Mucosa of rectum (tissue), 2 donors: ENCODE data around the gene RUBCN.

Experiments used
- H3K27ac ChIP-seq, 2 donors: one replicate each; pipeline ENCODE4 v1.7.0; 2013; ENCODE audit warnings: inconsistent platforms in 2 of 2, low read depth in 2 of 2, low read length in 2 of 2
- H3K27me3 ChIP-seq, 2 donors: one replicate each; pipeline ENCODE4 v1.7.0; 2013; ENCODE audit warnings: low read length in 2 of 2; ENCODE audit not compliant: control insufficient read depth in 2 of 2, insufficient read depth in 2 of 2
- H3K36me3 ChIP-seq, 2 donors: one replicate each; pipeline ENCODE4 v1.7.0; 2013; ENCODE audit warnings: low read length in 2 of 2; ENCODE audit not compliant: control insufficient read depth in 2 of 2, insufficient read depth in 2 of 2
- H3K4me1 ChIP-seq, 2 donors: one replicate each; pipeline ENCODE4 v1.7.0; 2013; ENCODE audit warnings: low read length in 2 of 2, mild to moderate bottlenecking in 1 of 2; ENCODE audit not compliant: control insufficient read depth in 2 of 2, insufficient read depth in 2 of 2
- H3K4me3 ChIP-seq, 2 donors: one replicate each; pipeline ENCODE4 v1.7.0; 2013; ENCODE audit warnings: low read length in 2 of 2
- H3K9ac ChIP-seq, 2 donors: one replicate each; pipeline ENCODE4 v1.7.0; 2013; ENCODE audit warnings: low read length in 2 of 2, low read depth in 1 of 2, mild to moderate bottlenecking in 1 of 2
- H3K9me3 ChIP-seq, 2 donors: one replicate each; pipeline ENCODE4 v1.7.0; 2013; ENCODE audit warnings: low read length in 2 of 2; ENCODE audit not compliant: control insufficient read depth in 2 of 2
- donor health status: healthy.
- donor health status: Normal muscosa, but diverticular disease.

Gene RUBCN

DNA sequence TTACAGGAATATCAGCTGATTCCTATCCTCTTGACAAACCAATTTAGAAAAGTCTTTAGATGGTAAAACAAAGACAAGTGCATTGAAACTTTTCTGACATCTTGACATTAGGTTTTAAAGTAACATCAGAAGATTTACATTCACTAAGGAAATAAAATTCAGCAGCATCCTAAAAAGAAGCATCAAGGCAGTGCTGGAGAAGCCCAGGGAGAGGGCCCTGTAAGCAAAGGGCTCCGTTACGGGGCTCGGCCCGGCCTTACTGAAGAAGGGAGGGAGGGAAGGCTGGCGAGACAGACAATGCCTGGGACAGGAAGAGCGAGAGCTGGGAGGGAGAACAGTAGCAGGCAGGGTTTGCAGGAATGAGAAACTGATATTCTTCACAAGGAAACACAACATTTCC is 39.3 kb downstream of the RUBCN start:
- Histone ChIP-seq H3K27me3 (no peaks in the 10 kb centered on the region), H3K36me3 (peaks cover 52 to 71% of the 10 kb centered on the region in 2 donors), H3K9ac (no peak overlapping the region), H3K9me3 (no peaks in the 10 kb centered on the region), H3K4me3 (no peak overlapping the region), H3K27ac (no peak overlapping the region), H3K4me1 (no peaks in the 10 kb centered on the region)

DNA sequence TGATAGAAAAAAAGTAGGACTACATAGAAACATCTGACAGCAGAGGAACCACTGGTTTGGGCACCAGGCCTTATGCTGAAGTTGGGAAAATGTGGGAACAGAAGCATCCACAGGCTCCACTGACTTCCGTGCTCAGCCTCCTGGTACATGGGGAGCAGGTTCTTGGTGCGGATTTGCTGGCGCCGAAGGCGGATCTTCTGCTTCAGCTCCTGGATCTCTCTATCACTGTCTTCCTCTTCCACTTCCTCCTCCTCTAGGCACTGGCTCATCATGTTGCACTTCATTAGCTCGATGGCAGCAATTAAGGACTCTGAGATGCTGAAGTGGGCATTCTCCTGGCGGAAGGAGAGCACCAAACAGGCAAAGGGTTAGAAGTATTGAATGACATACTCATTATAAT is 42.5 kb downstream of the RUBCN start:
- no peak overlapping the region for H3K27ac ChIP-seq
- H3K4me3 ChIP-seq: no peak overlapping the region
- no peaks in the 10 kb centered on the region for H3K27me3 ChIP-seq
- no peak overlapping the region for H3K9ac ChIP-seq
- no peaks in the 10 kb centered on the region for H3K4me1 ChIP-seq
- H3K9me3 ChIP-seq: no peaks in the 10 kb centered on the region
- peaks cover 45 to 67% of the 10 kb centered on the region in 2 donors for H3K36me3 ChIP-seq

DNA sequence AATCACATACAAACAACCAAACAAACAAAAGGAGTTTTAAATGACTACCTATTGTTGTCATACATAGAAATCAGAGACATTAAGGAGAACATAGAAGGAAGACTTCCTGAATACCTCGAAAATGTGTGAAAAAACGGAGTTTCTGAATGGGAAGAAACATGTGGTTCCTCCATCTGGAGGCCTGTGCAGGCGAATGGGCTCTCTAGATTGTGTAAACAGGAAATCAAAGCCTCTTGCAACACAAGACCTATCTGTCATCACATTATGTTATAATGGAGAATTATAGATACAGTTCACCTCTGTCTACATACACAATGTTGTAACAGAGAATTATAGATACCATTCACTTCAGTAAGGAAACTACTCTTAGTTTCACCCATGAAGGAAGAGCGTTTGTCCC is 44.1 kb downstream of the RUBCN start:
- H3K9ac ChIP-seq: no peak overlapping the region
- peaks cover 42 to 68% of the 10 kb centered on the region in 2 donors for H3K36me3 ChIP-seq
- no peaks in the 10 kb centered on the region for H3K27me3 ChIP-seq
- H3K9me3 ChIP-seq: no peaks in the 10 kb centered on the region
- no peak overlapping the region for H3K27ac ChIP-seq
- no peak overlapping the region for H3K4me3 ChIP-seq
- H3K4me1 ChIP-seq: no peaks in the 10 kb centered on the region

DNA sequence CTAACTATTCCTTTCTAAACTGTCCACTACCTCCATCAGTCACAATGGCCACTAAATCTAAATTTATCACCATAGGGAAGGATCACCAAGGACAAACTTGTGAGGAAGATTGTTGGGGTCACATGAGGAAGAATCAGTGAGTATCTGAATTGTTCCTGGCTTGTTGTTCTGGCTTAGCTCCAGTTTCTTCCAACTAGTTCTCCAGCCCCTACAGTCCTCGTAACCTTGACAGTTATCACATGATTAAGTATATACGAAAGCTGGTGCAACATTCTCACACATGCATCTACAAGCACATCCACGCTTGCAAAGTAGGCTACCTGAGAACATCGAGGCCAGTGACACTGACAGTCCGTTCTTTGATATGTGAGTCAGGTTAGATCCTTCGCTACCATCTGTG is 46.0 kb downstream of the RUBCN start:
- H3K9ac ChIP-seq: no peak overlapping the region
- H3K9me3 ChIP-seq: no peaks in the 10 kb centered on the region
- H3K27ac ChIP-seq: no peak overlapping the region
- no peaks in the 10 kb centered on the region for H3K27me3 ChIP-seq
- H3K4me3 ChIP-seq: no peak overlapping the region
- H3K4me1 ChIP-seq: no peaks in the 10 kb centered on the region
- H3K36me3 ChIP-seq: peaks cover 31 to 57% of the 10 kb centered on the region in 2 donors

DNA sequence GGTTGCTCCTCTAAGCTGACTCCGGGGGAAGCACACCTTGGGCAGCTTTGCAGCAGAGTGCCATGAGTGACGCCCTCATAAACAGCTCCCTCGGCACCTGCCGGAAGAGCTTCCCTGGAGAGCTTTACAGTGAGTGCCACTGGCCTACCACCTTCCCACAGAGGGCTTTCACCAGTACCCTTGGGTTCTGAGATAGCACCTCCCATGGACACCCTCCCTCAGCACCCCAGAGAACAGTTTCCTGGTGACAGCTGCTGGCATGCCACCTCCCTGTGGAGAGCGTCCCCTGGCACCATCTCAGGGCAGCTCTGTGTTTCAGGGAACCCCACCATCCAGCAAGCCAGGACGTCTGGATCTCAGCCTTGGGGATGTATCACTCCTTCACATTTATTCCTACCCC is 49.1 kb downstream of the RUBCN start:
- H3K36me3 ChIP-seq: peaks cover 25 to 54% of the 10 kb centered on the region in 2 donors
- H3K9me3 ChIP-seq: no peaks in the 10 kb centered on the region
- H3K27ac ChIP-seq: no peak overlapping the region

DNA sequence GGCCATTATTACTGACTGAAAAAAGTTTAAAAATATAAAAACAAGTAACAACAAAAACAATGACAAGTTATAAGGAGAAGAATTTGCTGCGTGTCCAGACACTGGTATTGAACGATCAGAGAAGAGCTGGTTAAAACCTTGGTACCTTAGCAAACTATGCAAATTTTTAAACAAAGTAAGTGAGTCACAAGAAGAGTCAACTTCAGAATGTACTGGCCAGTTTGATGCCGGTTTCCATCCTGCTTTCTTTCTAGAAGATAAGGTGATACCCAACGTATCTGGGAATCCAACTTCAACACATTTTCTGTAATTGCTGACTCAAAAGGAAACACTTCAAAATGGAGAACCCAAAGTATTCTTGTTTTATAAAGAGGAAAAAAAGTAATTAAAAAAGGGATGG is 49.8 kb downstream of the RUBCN start:
- H3K9me3 ChIP-seq: no peaks in the 10 kb centered on the region
- H3K36me3 ChIP-seq: peaks cover 27 to 54% of the 10 kb centered on the region in 2 donors
- H3K27ac ChIP-seq: no peak overlapping the region
- no peak overlapping the region for H3K4me3 ChIP-seq
- no peak overlapping the region for H3K9ac ChIP-seq
- no peaks in the 10 kb centered on the region for H3K27me3 ChIP-seq
- no peaks in the 10 kb centered on the region for H3K4me1 ChIP-seq

More for the DNA sequence above, 49.1 kb downstream of the RUBCN start:
- H3K4me3 ChIP-seq: no peak overlapping the region
- no peak overlapping the region for H3K9ac ChIP-seq
- no peaks in the 10 kb centered on the region for H3K27me3 ChIP-seq
- H3K4me1 ChIP-seq: no peaks in the 10 kb centered on the region

DNA sequence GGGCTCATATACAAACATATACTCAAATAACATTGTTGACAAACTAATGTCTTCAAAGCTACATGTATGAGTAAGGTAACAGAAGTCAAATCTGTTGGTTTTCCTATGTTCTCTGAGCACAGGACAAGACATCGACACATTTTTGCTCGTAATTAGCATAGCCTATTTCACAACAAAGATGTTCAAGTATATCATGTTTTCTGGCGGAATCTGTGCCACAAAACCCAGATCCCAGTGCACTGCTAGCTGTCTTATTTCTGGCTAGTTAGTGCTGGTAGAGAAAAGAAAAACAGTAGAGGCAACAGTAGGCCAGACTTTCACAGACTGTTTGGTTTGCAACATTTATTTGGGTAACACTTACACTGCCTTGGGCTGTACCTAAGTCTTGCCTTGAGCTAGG is 51.2 kb downstream of the RUBCN start:
- no peak overlapping the region for H3K27ac ChIP-seq
- no peaks in the 10 kb centered on the region for H3K27me3 ChIP-seq
- no peaks in the 10 kb centered on the region for H3K4me1 ChIP-seq
- H3K9ac ChIP-seq: no peak overlapping the region
- H3K36me3 ChIP-seq: peaks cover 33 to 52% of the 10 kb centered on the region in 2 donors
- no peak overlapping the region for H3K4me3 ChIP-seq
- peaks cover 0 to 2% of the 10 kb centered on the region in 2 donors for H3K9me3 ChIP-seq

DNA sequence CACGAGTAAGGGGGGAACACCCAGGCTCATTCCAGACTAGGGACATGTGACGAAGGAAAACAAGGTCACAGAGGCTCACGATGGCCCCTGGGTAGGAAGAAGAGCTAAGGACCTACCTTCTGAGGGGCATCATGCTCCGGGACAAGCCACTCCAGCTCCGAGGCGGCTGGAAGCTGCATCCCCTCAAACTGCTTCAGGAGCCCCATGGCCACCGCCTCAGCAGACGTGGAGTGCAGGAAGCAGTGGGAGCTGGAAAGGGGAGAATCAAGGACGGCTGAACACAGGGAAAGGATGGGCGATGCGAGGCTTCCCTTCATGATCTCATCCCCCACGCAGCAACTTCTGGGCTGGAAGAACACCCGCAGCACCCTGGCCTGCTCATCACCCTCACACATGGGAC is 53.5 kb downstream of the RUBCN start:
- no peak overlapping the region for H3K27ac ChIP-seq
- H3K9ac ChIP-seq: no peak overlapping the region
- H3K4me3 ChIP-seq: no peak overlapping the region
- peaks cover 0 to 2% of the 10 kb centered on the region in 2 donors for H3K9me3 ChIP-seq
- no peaks in the 10 kb centered on the region for H3K27me3 ChIP-seq
- H3K36me3 ChIP-seq: peaks cover 33 to 50% of the 10 kb centered on the region in 2 donors
- no peaks in the 10 kb centered on the region for H3K4me1 ChIP-seq

DNA sequence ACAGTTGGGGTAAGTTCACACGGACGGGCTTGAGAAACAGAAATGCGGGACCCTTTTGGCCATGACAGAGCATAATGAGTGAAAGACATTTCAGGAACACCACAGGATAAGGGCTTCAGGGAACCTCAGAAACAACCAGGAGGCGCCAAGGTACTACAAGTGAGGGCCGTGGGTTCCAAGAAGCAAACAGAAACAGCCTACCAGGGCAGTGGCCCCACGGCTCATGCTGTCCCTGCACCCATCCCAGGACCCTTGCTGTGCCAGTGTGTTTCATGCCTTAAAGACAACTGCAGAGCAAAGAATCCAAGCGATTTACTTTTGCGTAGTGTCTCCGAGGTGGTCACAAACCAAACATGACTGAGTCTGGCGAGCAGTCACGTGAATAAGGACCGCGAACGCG is 54.0 kb downstream of the RUBCN start:
- H3K36me3 ChIP-seq: peaks cover 33 to 52% of the 10 kb centered on the region in 2 donors
- no peak overlapping the region for H3K4me3 ChIP-seq
- H3K27me3 ChIP-seq: no peaks in the 10 kb centered on the region
- peaks cover 0 to 2% of the 10 kb centered on the region in 2 donors for H3K9me3 ChIP-seq
- no peaks in the 10 kb centered on the region for H3K4me1 ChIP-seq
- no peak overlapping the region for H3K9ac ChIP-seq
- H3K27ac ChIP-seq: no peak overlapping the region

DNA sequence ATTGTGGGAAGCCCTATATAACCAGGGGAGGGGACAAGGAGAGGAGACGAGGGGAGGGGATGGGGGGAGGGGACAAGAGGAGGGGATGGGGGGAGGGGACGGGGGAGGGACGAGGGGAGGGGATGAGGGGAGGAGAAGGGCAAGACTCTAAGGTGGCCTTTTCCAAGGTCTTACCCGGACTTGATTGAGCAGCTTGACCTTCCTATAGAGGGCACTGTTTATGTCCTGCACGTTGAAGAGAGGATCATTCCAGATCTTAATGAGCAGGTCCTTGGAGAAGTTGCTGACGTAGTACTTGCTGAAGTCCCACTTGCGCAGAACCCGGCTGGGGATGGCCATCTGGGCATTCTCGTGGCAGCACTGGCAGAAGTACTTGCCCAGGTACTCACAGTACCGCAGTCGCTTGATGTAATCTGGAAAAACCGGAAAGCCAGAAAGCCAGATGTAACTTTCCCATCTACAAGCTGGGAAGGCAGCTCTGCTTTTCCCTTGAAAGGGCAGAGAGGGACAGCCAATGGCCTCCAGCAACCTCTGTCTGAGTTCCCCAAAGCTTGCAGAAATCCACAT is 55.7 kb downstream of the RUBCN start:
- no peak overlapping the region for H3K9ac ChIP-seq
- H3K36me3 ChIP-seq: peaks cover 41 to 59% of the 10 kb centered on the region in 2 donors
- no peak overlapping the region for H3K4me3 ChIP-seq
- H3K4me1 ChIP-seq: no peaks in the 10 kb centered on the region
- H3K9me3 ChIP-seq: peaks cover 0 to 2% of the 10 kb centered on the region in 2 donors
- H3K27ac ChIP-seq: no peak overlapping the region
- H3K27me3 ChIP-seq: no peaks in the 10 kb centered on the region

DNA sequence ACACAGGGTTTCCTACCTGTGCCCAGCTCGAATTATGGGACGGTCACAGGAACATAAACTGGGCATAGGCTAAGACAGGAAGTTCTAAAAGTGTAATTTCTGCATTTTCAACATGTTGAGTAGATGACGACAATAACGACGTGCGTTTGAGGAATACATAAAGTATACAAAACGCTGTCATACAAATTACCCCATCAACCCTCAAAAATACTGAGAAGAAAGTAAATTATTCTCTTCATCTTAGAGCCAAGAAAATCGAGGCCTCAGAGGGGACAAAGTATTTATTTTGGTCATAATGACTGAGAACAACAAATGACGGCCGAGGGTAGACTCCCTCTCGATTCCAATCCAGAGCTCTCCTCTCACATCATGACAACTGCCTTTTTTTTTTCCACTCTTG is 60.8 kb downstream of the RUBCN start:
- peaks cover 39 to 45% of the 10 kb centered on the region in 2 donors for H3K36me3 ChIP-seq
- no peaks in the 10 kb centered on the region for H3K4me1 ChIP-seq
- no peak overlapping the region for H3K27ac ChIP-seq
- H3K4me3 ChIP-seq: no peak overlapping the region
- no peak overlapping the region for H3K9ac ChIP-seq
- H3K9me3 ChIP-seq: no peaks in the 10 kb centered on the region
- H3K27me3 ChIP-seq: no peaks in the 10 kb centered on the region
